COLO829 (cell line): ENCODE data around the gene LAMA3.
"Not testable (repeated sequence)": the region's sequence is repeated elsewhere in the genome, so short reads cannot be mapped to it uniquely, and the experiment has no call there.

Experiments used
- DNase-seq: peaks from one replicate; pipeline ENCODE4 v3.0.0; 2012; ENCODE audit warnings: low spot score

Gene LAMA3

GRCh38 chr18:23732439-23732838 lies 43.2 kb downstream of the LAMA3 start:
- no peak for DNase-seq

- not testable (repeated sequence) for DNase-seq
Observed at GRCh38 chr18:23733265-23733664, 44.0 kb downstream of the LAMA3 start.

- no peak for DNase-seq
Observed at GRCh38 chr18:23733895-23734294, 44.6 kb downstream of the LAMA3 start.

- no peak for DNase-seq
Observed at GRCh38 chr18:23735021-23735464, 45.8 kb downstream of the LAMA3 start.

GRCh38 chr18:23737578-23737977 lies 48.3 kb downstream of the LAMA3 start:
- no peak for DNase-seq

GRCh38 chr18:23738151-23738550 lies 48.9 kb downstream of the LAMA3 start:
- no peak for DNase-seq

- no peak for DNase-seq
Observed at GRCh38 chr18:23738575-23738974, 49.3 kb downstream of the LAMA3 start.

- no peak for DNase-seq
Observed at GRCh38 chr18:23740105-23740830, 51.0 kb downstream of the LAMA3 start.

GRCh38 chr18:23741967-23742366 lies 52.7 kb downstream of the LAMA3 start:
- DNase-seq: not testable (repeated sequence)

- no peak for DNase-seq
Observed at GRCh38 chr18:23743733-23744333, 54.6 kb downstream of the LAMA3 start.

GRCh38 chr18:23745366-23745765 lies 56.1 kb downstream of the LAMA3 start:
- no peak for DNase-seq

- DNase-seq: no peak
Observed at GRCh38 chr18:23746851-23747250, 57.6 kb downstream of the LAMA3 start.

- DNase-seq: no peak
Observed at GRCh38 chr18:23752363-23752762, 63.1 kb downstream of the LAMA3 start.

GRCh38 chr18:23752796-23753195 lies 63.5 kb downstream of the LAMA3 start:
- peak; percentile 71 for DNase-seq

GRCh38 chr18:23756590-23757436 lies 67.6 kb downstream of the LAMA3 start:
- no peak for DNase-seq

GRCh38 chr18:23757437-23757733 lies 68.1 kb downstream of the LAMA3 start:
- no peak for DNase-seq

- DNase-seq: no peak
Observed at GRCh38 chr18:23758281-23758680, 69.0 kb downstream of the LAMA3 start.

GRCh38 chr18:23761941-23762340 lies 72.7 kb downstream of the LAMA3 start:
- no peak for DNase-seq

GRCh38 chr18:23763343-23763742 lies 74.1 kb downstream of the LAMA3 start:
- no peak for DNase-seq

GRCh38 chr18:23765931-23766330 lies 76.7 kb downstream of the LAMA3 start:
- DNase-seq: no peak

- DNase-seq: no peak
Observed at GRCh38 chr18:23772327-23773024, 83.2 kb downstream of the LAMA3 start.

- DNase-seq: peak; percentile 71
Observed at GRCh38 chr18:23776306-23776705, 87.1 kb downstream of the LAMA3 start.
